Left lung (tissue), 10 donors: Measurements from ENCODE around the gene WDR27. TPM values are rescaled to one million over a fixed set of nuclear protein-coding genes. Genes with fewer than 3 reads are reported as not detected.
"Not testable (repeated sequence)": the region's sequence is repeated elsewhere in the genome, so short reads cannot be mapped to it uniquely, and the experiment has no call there.

ENCODE experiments used
- ATAC-seq: fragments of 200-7000 bp; cut with Tn5 transposase; one replicate; pipeline ENCODE4 v1.9.1; 2020; ENCODE audit warnings: moderate library complexity
- DNase-seq, 4 donors: peaks; one replicate each; pipeline ENCODE4 v3.0.0-alpha.2; 2013 to 2020
- H3K27ac ChIP-seq, 2 donors: fragments of 200-600 bp; sonication (generic) in 1 of 2; one replicate each; pipeline versions ENCODE4 v1.5.0 to v1.8.0; 2020 to 2021
- H3K27me3 ChIP-seq, 2 donors: fragments of 200-600 bp; sonication (generic) in 1 of 2; one replicate each; pipeline versions ENCODE4 v1.5.0 to v1.8.0; 2020 to 2021
- H3K36me3 ChIP-seq, 2 donors: fragments of 200-600 bp; sonication (generic) in 1 of 2; one replicate each; pipeline versions ENCODE4 v1.5.0 to v1.8.0; 2020 to 2021
- H3K4me1 ChIP-seq, 2 donors: fragments of 200-600 bp; one replicate each; pipeline ENCODE4 v1.8.0; 2021
- H3K4me3 ChIP-seq, 2 donors: fragments of 200-600 bp; sonication (generic) in 1 of 2; one replicate each; pipeline versions ENCODE4 v1.5.0 to v1.8.0; 2020 to 2021; ENCODE audit warnings: mild to moderate bottlenecking in 1 of 2
- H3K9me3 ChIP-seq, 2 donors: fragments of 200-600 bp; sonication (generic) in 1 of 2; one replicate each; pipeline versions ENCODE4 v1.5.0 to v1.8.0; 2020 to 2021
- intact Hi-C, 2 donors: fragments of 100-400 bp; cut with DNase I; formaldehyde crosslinking; loops; one replicate each; pipeline versions ENCODE4 v1.11.2 to v1.14.2; 2022
- polyA plus RNA-seq, 6 donors: library from polyadenylated mRNA; unstranded; fragments of 120-200 nt; gene quantifications; one replicate each; pipeline ENCODE4 v1.2.1, GENCODE V29; 2013; ENCODE audit not compliant: insufficient read length in 6 of 6
- total RNA-seq, 2 donors: library from RNA; stranded (reverse); fragmentation: NEBNext Ultra II Directional; extraction: Animal tissue kit (Norgen Biotek cat#: 25700); gene quantifications; one replicate each; pipeline ENCODE4 v1.2.1, GENCODE V29; 2021
- TF ChIP-seq, protein P1 (sequence below), 2 donors: fragments of 200-600 bp; sonication (generic) in 1 of 2; IDR thresholded peaks; one replicate each; pipeline versions ENCODE4 v1.5.0 to v1.8.0; 2021; ENCODE audit warnings: antibody characterized with exemption in 2 of 2
- donor health status: DM: no; HTN: yes; CAD: no.
- donor health status: DM: no; HTN: no; CAD: no.

WDR27 gene
- total and polyA plus RNA-seq, 8 donors: 31.3 to 104 (median 86.3) TPM

DNA sequence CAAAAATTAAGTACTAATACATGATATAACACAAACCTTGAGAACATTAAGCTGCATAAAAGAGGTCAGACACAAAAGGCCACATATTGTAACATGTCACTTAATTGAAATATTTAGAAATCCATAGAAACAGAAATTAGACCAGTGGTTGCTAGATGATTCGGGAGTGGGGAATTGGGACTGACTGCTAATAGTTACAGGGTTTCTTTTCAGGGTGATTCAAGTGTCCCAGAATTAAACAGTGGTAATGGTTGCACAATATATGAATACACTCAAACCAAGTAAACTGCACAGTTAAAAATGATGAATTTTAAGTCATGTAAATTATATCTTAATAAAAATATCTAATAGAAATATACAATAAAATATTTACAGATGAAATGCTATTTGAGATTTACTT, 174.5 kb downstream of the WDR27 start:
- ATAC-seq (no peak), DNase-seq (no peak)
- TF ChIP-seq, protein P1, sequence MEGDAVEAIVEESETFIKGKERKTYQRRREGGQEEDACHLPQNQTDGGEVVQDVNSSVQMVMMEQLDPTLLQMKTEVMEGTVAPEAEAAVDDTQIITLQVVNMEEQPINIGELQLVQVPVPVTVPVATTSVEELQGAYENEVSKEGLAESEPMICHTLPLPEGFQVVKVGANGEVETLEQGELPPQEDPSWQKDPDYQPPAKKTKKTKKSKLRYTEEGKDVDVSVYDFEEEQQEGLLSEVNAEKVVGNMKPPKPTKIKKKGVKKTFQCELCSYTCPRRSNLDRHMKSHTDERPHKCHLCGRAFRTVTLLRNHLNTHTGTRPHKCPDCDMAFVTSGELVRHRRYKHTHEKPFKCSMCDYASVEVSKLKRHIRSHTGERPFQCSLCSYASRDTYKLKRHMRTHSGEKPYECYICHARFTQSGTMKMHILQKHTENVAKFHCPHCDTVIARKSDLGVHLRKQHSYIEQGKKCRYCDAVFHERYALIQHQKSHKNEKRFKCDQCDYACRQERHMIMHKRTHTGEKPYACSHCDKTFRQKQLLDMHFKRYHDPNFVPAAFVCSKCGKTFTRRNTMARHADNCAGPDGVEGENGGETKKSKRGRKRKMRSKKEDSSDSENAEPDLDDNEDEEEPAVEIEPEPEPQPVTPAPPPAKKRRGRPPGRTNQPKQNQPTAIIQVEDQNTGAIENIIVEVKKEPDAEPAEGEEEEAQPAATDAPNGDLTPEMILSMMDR (IDR thresholded peaks at IDR 0.05): no peak
- Histone ChIP-seq H3K27me3 (no peaks in the 10 kb centered on the region), H3K4me3 (no peak overlapping the region), H3K9me3 (no peaks in the 10 kb centered on the region), H3K27ac (no peak overlapping the region), H3K4me1 (peaks cover 0 to 13% of the 10 kb centered on the region in 2 donors), H3K36me3 (no peaks in the 10 kb centered on the region)
- intact Hi-C loops: no loop called here

DNA sequence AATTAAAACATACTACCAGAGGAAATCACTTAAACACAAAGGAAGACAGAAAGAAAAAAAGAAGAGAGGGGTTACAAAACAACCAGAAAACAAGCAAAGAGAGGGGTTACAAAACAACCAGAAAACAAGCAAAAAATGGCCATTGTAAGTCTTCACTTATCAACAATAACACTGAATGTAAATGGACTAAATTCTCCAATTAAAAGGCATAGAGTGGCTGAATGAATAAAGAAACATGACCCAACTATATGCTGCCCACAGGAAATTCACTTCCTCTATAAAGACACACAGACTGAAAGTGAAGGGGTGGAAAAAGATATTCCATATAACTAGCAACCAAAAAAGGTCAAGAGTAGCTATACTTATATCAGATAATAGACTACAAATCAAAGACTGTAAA, 180.0 kb downstream of the WDR27 start:
- intact Hi-C loops: no loop called here

DNA sequence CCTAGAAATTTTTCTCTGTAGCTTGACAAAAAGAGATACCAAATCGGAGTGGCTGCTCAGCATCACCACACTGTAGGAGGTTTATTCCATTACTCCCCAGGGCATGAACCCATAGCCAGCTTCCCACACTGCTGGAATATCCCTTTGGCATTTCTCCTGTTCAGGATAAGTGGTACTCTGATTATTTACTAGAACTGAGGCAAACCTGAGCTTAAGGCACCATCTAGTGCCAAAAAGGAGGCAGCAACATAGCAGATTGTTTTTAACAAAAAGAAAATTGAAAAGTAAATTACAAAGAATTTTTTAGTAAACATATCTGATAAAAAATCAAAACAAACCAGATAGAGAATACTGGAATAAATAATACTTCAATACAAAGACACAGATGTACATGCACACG, 181.7 kb downstream of the WDR27 start:
- intact Hi-C loops: no loop called here
- TF ChIP-seq, protein P1 (IDR thresholded peaks at IDR 0.05): no peak
- peak; percentile 22 for ATAC-seq
- no peak for DNase-seq
- peaks cover 0 to 34% of the 10 kb centered on the region in 2 donors for H3K9me3 ChIP-seq
- H3K27ac ChIP-seq: no peak overlapping the region
- H3K4me1 ChIP-seq: no peaks in the 10 kb centered on the region
- H3K36me3 ChIP-seq: no peaks in the 10 kb centered on the region
- no peaks in the 10 kb centered on the region for H3K27me3 ChIP-seq
- no peak overlapping the region for H3K4me3 ChIP-seq

More for the DNA sequence above, 180.0 kb downstream of the WDR27 start:
- no peak for DNase-seq
- TF ChIP-seq, protein P1 (IDR thresholded peaks at IDR 0.05): no peak
- Histone ChIP-seq H3K27ac (no peak overlapping the region), H3K4me3 (no peak overlapping the region), H3K27me3 (no peaks in the 10 kb centered on the region), H3K4me1 (no peaks in the 10 kb centered on the region), H3K9me3 (peaks cover 0 to 34% of the 10 kb centered on the region in 2 donors), H3K36me3 (no peaks in the 10 kb centered on the region)
- no peak for ATAC-seq

GRCh38 chr6:169518451-169518850, 183.4 kb downstream of the WDR27 start:
- no peak for ATAC-seq
- Histone ChIP-seq H3K9me3 (peaks cover 0 to 34% of the 10 kb centered on the region in 2 donors), H3K4me3 (no peak overlapping the region), H3K27ac (no peak overlapping the region), H3K36me3 (no peaks in the 10 kb centered on the region), H3K27me3 (no peaks in the 10 kb centered on the region), H3K4me1 (no peaks in the 10 kb centered on the region)
- TF ChIP-seq, protein P1 (IDR thresholded peaks at IDR 0.05): no peak
- no peak for DNase-seq
- intact Hi-C loops: no loop called here

DNA sequence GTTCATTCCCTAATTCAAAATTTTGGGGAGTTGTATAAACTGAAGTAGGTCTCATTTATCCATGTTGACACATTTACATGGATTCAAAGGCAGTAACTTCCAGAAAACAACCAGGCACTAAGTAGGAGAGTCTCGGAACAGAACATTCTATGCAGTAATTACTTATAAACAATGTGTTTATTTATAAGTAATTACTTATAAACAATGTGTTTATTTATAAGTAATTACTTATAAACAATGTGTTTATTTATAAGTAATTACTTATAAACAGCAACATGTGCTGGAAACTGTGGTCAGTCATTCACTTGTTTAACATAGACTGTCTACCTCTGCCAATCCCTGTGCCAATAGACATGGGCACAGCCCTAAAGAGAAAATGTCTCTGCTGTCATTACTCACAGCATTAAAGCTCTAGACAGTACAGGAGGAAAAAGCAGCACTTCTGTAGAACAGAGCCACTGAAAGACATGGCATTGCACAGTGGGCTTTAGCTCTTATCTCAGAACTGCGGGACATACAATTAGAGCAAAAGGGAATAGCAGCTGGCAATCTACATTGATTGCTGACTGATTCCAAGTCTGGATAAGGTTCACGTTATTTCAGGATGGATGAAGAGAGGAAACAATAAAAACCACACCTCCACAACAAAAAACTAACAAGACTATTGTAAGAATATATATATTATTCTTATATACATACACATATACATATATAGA, 188.2 kb downstream of the WDR27 start:
- H3K27me3 ChIP-seq: no peaks in the 10 kb centered on the region
- intact Hi-C loops: no loop called here
- no peak overlapping the region for H3K4me3 ChIP-seq
- no peak overlapping the region for H3K27ac ChIP-seq
- ATAC-seq (no peak), DNase-seq (no peak)
- no peaks in the 10 kb centered on the region for H3K36me3 ChIP-seq
- TF ChIP-seq, protein P1 (IDR thresholded peaks at IDR 0.05): no peak
- H3K4me1 ChIP-seq: no peaks in the 10 kb centered on the region
- peaks cover 0 to 19% of the 10 kb centered on the region in 2 donors for H3K9me3 ChIP-seq

DNA sequence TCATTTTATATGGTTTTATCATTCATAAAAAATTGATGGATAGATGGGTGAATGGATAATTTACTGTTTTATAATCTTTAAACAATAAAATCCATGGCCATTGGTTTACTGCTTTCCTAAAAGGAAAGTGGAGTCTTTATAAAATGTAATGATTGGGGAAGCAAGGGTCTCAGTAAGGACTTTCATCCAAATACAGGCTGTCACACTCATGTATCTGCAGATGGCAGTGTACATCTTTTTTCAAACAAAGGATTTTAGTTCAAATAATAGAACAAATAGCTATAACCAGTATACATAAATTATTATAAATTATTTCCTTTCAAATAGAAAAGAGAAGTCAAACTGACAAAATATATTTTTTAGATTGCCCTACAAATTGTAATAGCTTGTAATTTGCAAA, 190.0 kb downstream of the WDR27 start:
- H3K36me3 ChIP-seq, H3K27me3 ChIP-seq, H3K27ac ChIP-seq, intact Hi-C loops, DNase-seq, ATAC-seq, H3K4me3 ChIP-seq, H3K4me1 ChIP-seq: not testable (repeated sequence)
- peaks cover 0 to 11% of the 10 kb centered on the region in 2 donors for H3K9me3 ChIP-seq
